H1 (cell line): Measurements from ENCODE around the gene STK11IP.

ENCODE experiments used
- BCL11A ChIP-seq, 2 experiments: IDR thresholded peaks; one replicate each; pipeline ENCODE4 v1.6.1; 2011; ENCODE audit warnings: low read depth in 2 of 2, low read length in 2 of 2, mild to moderate bottlenecking in 2 of 2
- CEBPB ChIP-seq: IDR thresholded peaks from 2 replicates; pipeline ENCODE4 v1.6.1; 2012; ENCODE audit warnings: low read depth, low read length
- CHD2 ChIP-seq: IDR thresholded peaks from 2 replicates; pipeline ENCODE4 v1.6.1; 2012; ENCODE audit warnings: low read length, improper control_type of control experiment
- CTCF ChIP-seq, 3 experiments: IDR thresholded peaks; 1 replicate in 2 of 3; 2 replicates in 1 of 3; pipeline versions ENCODE4 v1.5.1 to v1.6.1; 2011; ENCODE audit warnings: low read length in 3 of 3, mild to moderate bottlenecking in 3 of 3, inconsistent platforms in 2 of 3, low read depth in 1 of 3, moderate library complexity in 1 of 3; ENCODE audit not compliant: insufficient read depth in 1 of 3; ENCODE audit errors: control extremely low read depth in 1 of 3
- EZH2 ChIP-seq: fragments of 200-600 bp; sonication (generic); IDR thresholded peaks from 2 replicates; pipeline ENCODE4 v1.7.1; 2012; ENCODE audit warnings: low read depth, mild to moderate bottlenecking, moderate library complexity, low read length, inconsistent platforms; ENCODE audit not compliant: severe bottlenecking
- POLR2A ChIP-seq, 2 experiments: IDR thresholded peaks; 1 replicate in 1 of 2; 2 replicates in 1 of 2; pipeline ENCODE4 v1.6.1; 2011; ENCODE audit warnings: low read depth in 2 of 2, low read length in 2 of 2, mild to moderate bottlenecking in 2 of 2; ENCODE audit errors: control extremely low read depth in 1 of 2
- POLR2AphosphoS5 ChIP-seq: IDR thresholded peaks from 2 replicates; pipeline ENCODE4 v1.6.1; 2011; ENCODE audit warnings: low read depth, low read length
- SRF ChIP-seq: IDR thresholded peaks from 2 replicates; pipeline ENCODE4 v1.6.1; 2011; ENCODE audit warnings: mild to moderate bottlenecking, low read depth, low read length, moderate library complexity
- TAF1 ChIP-seq: IDR thresholded peaks from 2 replicates; pipeline ENCODE4 v1.6.1; 2011; ENCODE audit warnings: mild to moderate bottlenecking, low read depth, low read length
- USF2 ChIP-seq: IDR thresholded peaks from 2 replicates; pipeline ENCODE4 v1.6.1; 2011; ENCODE audit warnings: low read length, improper control_type of control experiment

- no peak; a peak in 1 of 3 replicates for TF ChIP-seq POLR2A (IDR thresholded peaks at IDR 0.05; ENCODE audit: control extremely low read depth in 1 of 2, low read depth in 2 of 2, low read length in 2 of 2)
- TF ChIP-seq EZH2: no peak
- no peak for TF ChIP-seq CTCF (IDR thresholded peaks at IDR 0.05; ENCODE audit: control extremely low read depth in 1 of 3, insufficient read depth in 1 of 3, low read depth in 1 of 3, low read length in 3 of 3)
- TF ChIP-seq BCL11A (IDR thresholded peaks at IDR 0.05; ENCODE audit: low read depth in 2 of 2, low read length in 2 of 2): no peak
- TF ChIP-seq SRF: no peak
- TF ChIP-seq CEBPB: no peak
- TF ChIP-seq POLR2AphosphoS5: peak; percentile 22; the same call in 1 of the 2 replicates
- peak; percentile 65 for TF ChIP-seq TAF1
- no peak for TF ChIP-seq USF2
- no peak for TF ChIP-seq CHD2
These were observed 26.1 kb upstream of the STK11IP start, which contains the start of gene OBSL1 for GRCh38 chr2:219571311-219572236.
